GM21529 (cell line): ENCODE measurements around the gene MRPS31.
A peak's percentile ranks its signal among the peaks of the same experiment; 100 is the strongest.
"Not testable (repeated sequence)": the region's sequence is repeated elsewhere in the genome, so short reads cannot be mapped to it uniquely, and the experiment has no call there.

ENCODE experiments used
- ATAC-seq: cut with Tn5 transposase; IDR thresholded peaks from one replicate; pipeline ENCODE4 v1.9.1; 2021; ENCODE audit not compliant: unreplicated experiment

MRPS31 gene

DNA sequence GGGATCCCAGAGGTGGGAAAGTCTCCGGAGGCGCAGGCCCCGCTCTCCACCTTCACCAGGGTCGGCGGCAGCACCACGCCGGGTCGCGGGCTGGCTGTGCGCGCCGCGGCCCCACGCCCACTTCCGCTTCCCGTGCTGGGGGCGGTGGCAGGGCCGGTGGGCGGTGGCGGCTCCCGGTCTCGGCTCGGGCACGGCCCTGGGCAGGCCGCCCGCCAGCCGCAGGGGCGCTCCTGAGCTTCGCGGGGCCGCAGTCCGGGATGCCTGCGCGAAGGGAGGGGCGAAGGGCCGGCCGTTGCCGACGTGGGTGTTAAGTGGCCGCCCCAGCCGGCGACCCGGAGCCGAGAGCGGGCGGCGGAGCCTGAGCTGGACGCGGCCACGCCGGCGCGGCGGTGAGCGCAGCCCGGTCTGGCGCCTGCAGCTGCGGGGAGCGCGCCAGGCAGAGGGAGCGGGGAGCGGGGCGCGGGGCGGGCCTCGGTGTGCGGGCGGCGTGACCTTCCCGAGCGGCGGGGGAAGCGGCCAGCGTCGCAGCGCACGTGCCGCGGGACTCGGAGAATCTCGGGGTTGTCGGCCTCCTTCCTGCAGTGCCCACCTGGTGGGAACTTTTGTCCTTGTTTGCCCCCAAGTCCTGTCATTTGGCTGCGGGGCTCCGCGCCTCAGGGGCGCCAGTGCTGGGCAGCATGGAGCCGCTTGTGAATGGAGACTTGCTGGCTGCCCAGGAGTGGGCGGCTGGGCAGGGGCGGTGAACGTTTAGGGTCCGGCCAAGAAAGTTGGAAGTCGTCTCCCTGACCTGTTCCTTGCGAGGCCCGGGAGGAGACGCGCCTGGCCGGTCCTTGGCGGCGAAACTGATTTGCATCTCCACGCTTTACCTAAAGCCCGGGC, 18.5 kb upstream of the MRPS31 start, which contains the start of gene SLC25A15:
SLC25A15 (plus strand) TSS at position 337 of the 879 bp plus-strand sequence. CDS start 3,616 bp downstream, outside the sequence.
- ATAC-seq: peak; percentile 82

DNA sequence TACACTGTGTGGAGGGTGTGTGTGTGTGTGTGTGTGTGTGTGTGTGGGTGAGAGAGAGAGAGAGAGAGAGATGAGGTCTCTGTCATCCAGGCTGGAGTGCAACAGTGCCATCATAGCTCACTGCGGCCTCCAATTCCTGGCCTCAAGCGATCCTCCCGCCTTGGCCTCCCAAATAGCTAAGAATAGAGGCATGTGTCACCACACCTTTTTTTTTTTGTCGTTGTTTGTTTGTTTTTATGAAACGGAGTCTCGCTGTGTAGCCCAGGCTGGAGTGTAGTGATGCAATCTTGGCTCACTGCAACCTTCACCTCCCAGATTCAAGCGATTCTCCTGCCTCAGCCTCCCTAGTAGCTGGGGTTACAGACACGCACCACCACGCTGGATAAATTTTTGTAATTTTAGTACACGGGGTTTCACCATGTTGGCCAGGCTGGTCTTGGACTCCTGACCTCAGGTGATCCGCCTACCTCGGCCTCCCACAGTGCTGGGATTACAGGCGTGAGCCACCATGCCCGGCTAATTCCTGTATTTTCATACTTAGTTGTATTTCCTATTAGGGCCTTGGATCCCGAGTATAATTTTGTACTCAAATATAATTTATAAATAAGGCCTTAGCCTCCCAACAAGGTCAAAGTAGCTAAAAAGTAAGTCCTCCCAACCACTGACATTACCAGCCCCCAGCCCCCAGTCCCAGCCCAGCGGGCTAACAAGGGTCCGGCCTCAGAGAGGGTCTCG, 17.7 kb upstream of the MRPS31 start:
- ATAC-seq: not testable (repeated sequence)

DNA sequence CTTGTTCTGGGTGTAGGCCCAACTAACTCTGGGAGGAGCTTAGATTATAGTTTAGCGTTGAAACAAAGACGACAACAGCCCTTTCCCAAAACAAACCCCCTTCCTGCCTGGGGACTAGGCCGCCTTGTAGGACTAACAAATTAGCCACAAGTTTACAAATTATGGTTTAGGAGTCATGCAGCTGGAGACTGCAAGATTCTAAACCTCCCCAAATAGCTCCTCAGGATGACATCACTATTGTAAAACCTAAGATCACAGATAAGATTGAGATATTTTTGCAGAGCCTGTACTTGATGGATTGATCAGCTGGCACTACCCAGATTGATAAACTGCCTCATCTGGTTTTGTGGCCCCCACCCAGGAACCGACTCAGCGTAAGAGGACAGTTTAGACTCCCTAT, 16.1 kb upstream of the MRPS31 start:
- ATAC-seq: no peak

DNA sequence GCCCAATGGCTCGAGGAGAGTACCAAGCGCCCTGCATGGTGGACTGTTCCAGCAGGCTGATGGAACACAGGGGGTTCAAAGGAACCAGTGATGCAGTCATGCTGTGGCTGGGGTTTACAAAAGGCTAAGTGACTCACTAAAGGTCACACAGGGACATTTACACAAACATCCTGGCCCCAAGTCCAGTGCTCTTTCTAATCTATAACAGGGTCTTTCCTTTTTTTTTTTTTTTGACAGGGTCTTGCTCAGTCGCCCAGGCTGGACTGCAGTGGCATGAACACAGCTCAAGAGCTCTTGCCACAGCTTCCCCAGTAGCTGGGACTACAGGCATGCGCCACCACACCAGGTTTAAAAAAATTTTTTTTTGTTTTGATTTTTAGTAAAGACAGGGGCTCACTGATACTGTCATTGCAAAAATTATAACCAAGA, 15.6 kb upstream of the MRPS31 start:
- ATAC-seq: no peak

DNA sequence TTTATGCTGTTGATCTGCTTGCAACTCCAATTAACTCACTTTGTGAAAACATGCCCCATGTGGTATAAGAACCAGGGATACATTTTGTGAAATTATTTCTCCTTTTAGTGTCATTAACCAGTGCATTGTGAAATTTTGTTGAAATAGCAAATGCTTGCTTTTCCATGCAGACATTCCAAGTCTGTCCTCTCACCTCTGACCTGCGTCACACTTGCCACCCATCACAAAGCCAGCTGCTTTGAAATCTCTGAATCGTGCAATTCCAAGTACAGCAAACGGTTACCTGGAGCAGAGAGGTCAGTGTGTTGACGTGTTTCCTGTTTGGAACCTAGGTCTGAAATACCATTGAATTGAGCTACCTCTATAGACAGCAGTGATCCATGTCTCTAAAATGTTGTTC, 13.6 kb upstream of the MRPS31 start:
- no peak for ATAC-seq

DNA sequence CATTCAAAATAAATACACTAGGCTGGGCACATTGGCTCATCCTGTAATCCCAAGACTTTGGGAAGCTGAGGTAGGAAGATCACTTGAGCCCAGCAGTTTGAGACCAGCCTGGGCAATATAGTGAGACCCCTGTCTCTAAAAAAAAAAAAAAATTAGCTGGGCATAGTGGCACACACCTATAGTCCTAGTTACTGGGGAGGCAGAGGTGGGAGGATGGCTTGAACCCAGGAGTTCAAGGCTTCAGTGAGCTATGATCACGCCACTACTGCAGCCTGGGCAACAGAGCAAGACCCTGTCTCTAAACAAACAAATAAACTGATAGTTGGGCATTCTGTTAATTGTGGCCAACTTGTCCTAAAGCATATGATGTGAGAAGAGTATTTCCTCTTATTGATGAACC, 12.0 kb upstream of the MRPS31 start:
- not testable (repeated sequence) for ATAC-seq

DNA sequence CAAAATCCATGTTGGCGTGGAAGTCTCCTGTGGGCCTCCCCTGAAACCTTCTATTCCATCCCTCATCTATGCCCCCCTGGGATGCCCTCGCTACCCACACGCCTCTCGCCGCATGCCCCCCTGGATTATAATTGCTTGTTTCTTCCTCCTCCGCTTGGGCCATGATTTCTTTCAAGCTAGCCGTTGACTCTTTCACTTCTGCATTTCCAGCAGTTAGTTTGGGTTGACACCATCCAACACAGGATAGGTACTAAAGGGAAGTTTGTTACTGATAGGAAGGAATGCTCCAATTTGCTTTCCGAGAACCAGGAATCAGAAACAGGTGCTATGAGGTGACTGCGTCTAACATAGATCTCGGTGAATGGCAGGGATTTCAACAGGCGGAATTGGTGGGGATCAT, 10.7 kb upstream of the MRPS31 start:
- no peak for ATAC-seq

DNA sequence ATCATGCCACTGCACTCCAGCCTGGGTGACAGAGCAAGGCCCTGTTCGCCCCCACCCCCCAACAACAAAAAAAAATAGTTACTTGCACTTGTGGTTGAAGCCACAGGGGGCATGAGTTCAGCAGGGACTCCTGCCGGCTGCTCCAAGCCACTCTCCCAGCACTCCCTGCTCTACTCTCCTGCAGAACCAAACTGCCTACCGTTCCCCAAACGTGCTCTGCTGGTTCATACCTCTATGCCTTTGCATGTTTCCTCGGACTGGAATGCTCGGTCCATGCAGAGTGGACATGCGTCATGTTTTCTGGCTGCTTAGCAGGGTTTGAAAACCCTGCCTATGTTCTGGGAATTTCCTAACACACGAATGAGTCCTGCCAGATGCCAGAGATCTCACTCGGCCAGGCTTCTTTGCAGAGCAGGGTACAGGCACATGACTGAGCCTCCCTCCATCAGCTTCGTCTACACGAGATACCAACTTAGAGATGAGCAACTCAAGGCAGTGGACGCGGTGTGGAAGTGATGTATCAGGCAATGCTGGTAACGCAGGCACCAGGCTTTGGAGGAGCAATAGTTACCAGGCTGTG, 9.9 kb upstream of the MRPS31 start:
- no peak for ATAC-seq

DNA sequence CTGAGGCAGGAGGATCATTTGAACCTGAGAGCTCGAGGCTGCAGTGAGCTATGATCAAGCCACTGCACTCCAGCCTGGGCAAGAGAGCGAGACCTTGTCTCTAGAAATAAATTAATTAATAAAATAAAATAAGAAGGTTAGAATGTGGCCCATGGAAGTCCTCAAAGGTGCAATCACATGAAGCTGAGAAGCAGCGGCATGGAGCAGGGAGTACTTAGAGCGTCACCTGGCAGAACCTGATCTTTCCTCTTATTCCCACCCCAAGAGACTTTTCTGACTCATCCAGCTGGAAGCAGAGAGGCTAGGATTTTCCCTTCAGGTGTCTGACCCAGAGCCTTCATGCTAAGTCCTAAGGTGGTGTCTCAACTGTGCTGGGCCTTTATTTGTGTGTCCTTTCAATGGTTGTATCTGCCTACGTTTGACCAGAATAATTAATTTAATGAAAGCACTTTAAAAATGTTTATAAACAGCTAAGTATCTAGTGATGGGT, 8.9 kb upstream of the MRPS31 start:
- no peak for ATAC-seq

DNA sequence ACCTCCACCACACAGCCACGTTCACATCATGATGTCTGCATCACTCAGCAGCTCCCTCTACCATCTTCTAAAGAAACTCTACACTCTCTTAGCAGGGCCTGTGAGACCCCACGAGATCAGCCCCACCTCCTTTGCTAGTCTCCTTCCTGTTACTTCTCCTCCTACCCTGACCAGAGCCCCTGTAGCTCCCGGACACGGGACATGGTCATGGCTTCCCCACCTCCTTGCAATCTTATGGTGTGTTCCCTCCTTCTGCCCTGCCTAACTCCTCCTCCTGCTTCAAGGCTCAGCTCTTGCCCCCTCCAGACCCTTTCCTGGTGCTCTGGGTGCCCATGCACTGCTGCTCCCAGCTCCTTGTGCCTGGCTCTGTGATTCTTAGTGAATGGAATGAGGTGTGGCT, 8.1 kb upstream of the MRPS31 start:
- no peak for ATAC-seq

DNA sequence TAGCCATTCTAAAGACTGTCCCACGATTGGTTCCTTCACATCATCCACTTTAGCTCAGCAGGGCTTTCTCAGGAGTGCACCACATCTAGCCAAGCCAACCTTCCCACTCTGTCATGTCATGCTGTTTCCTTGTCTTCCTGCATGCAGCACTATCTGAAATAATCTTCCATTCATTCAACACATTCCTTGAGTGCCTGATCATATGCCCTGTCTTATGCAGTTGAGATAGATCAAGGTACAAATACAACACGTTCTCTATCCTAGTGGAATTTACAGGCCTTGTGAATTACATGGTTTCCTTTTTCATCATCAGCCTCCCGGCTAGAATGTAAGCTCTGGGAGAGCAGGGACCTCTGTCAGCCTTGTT, 6.8 kb upstream of the MRPS31 start:
- no peak for ATAC-seq

DNA sequence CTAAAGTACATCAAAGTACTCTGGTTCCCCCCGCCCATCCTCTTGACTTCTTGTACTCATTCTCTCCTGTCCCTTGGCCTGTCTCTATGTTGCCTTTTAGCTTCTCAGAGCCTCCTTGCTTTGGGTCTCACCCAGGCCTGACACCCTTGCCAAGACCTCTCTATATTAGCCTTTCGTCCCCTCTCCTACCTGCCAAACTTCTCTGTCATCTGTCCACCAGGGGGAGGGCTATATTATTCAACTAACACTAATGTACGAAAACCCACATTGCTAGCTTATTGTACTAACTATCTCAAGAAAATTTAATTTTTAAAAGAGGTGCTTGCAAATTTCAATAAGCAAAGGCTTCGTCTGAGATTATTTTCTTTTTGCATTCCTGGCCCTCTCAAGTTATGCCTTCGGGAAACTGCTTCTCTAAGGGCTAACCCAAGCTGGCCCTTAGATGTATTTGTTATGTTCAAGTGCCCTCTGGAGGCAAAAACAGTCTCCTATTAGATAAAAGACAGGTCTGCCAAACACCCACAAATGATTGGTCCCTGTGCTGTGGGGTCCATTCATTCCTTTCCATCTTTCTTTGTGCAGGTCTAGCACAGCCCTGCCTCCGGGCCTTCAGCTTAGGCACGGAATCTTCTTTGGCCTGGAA, 6.3 kb upstream of the MRPS31 start:
- ATAC-seq: peak; percentile 83

DNA sequence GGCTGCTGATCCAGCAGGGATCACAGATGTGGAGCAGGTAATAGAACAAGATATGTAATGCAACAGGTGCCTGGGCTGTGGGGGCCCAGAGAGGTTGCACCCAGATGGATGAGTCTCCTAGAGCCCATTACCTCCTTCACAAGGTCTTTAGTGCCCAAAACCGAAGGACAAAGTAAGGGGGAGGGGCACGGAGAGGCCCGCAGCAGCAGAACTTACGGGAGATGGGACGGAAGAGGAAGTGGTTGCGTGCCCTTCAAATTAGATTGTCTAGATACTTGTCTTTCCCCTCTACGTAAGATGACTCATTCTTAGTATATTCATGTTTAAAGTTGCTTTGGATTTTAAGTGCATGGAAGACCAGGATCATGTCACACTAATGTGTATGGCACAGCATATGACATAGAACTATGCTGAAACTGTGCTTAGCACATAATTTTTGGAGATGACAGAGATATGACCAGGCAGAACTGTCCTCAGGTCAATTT, 5.7 kb upstream of the MRPS31 start:
- ATAC-seq: peak; percentile 60

DNA sequence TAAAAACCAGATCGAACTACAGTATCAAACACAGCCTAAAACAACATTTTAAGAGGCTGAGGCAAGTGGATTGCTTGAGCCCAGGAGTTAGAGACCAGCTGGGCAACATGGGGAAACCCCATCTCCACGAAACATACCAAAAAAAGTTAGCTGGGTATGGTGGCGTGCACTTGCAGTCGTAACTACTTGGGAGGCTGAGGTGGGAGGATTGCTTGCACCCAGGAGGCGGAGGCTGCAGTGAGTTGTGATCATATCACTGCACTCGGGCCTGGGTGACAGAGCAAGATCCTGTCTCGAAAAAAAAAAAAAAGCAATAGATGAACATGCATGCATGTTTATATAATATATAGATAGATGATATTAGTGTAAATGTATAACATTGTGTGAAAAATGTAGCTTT, 5.2 kb upstream of the MRPS31 start:
- no peak for ATAC-seq

DNA sequence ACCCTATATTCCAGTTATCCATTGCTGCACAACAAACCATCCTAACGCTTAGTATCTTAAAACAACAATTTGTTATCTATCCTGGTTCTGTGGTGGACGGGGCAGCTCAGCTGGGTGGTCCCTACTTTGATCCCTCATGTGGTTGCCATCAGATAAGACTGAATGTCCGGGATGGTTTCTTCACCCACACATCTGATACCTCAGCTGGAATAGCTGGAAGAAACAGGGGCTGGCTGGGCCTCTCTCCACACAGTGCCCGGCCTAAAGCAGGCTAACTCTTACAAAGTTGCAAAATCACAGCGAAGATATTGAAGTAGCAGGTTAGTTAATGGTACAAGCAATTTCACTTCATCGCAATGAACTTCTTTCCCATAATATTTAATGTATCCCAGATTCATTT, 3.7 kb upstream of the MRPS31 start:
- no peak for ATAC-seq

DNA sequence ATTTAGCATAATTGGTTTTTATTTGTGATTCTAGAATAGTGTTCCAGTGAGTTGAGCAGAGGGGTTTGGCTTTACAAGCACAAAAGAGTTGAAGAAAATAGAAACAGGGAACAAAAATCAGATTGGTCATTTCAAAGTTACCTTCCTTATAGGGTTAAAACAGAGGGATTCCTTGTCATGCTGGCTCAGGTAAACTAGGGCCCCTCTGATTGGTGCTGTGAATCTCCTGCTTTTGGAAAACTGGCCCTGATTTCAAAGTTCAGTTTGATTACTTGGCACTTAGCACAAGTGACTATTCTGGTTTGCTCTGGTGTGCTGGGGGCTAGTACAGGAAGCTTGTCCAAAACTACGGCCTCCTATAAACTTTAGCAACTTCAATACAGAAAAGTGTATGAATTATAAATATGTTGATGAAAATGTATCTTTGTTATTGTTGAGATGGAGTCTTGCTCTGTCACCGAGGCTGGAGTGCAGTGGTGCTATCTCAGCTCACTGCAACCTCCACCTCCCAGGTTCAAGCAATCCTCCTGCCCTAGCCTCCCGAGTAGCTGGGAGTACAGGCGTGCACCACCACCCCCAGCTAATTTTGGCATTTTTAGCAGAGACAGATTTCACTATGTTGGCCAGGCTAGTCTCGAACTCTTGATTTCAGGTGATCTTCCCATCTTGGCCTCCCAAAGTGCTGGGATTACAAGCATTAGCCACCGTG, 1.9 kb upstream of the MRPS31 start:
- no peak for ATAC-seq

DNA sequence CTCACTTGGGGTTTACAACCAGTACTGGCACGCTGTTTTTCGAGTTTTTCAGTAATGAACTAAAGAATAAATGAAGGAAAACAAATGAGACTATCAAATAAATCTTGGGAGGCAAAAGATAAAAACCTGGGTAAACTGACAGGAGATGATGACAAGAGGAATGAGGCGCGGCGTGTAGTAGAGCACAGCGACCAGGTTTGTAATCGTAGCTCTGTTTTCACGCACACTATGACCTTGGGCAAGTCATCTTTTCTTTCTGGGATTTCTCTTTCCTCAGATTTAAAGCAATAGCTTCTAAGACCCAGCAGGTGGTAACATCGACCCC, 419 bp downstream of the MRPS31 start:
- no peak for ATAC-seq

DNA sequence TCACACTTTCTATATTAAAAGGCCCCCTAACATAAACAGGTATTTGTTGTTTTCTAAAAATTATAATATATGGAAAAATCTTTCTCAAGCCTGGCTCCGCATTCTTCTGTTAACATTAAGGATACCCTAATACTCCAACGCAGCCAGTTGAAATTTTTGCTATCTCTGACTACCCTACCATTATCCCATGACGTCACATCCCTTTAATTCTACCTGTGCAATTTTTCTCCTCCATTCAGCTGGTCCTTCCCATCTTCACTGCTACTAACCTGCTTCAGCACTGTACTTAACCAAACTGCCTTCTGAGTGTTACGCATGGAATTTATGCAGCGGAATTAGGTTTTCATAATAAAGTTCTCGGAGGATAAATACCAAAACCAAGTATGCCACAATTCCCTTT, 1.0 kb downstream of the MRPS31 start:
- no peak for ATAC-seq

DNA sequence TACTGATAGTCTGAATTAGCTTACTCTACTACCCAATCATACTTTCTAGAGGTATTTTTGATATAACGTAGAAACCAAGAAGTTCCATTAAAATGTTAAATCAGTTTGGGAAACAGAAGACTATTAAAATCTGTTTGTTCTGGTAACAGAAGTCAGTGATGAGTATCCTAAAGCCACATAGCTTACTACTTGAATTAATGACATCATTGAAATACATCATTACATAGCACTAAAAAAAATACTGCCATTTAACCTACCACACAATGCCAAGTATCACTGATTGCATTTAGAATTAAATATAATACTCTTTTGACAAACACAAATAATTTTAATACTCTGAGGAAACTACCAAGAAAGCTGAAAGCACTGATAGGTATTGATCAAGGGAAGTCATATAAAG, 5.4 kb downstream of the MRPS31 start:
- no peak for ATAC-seq

DNA sequence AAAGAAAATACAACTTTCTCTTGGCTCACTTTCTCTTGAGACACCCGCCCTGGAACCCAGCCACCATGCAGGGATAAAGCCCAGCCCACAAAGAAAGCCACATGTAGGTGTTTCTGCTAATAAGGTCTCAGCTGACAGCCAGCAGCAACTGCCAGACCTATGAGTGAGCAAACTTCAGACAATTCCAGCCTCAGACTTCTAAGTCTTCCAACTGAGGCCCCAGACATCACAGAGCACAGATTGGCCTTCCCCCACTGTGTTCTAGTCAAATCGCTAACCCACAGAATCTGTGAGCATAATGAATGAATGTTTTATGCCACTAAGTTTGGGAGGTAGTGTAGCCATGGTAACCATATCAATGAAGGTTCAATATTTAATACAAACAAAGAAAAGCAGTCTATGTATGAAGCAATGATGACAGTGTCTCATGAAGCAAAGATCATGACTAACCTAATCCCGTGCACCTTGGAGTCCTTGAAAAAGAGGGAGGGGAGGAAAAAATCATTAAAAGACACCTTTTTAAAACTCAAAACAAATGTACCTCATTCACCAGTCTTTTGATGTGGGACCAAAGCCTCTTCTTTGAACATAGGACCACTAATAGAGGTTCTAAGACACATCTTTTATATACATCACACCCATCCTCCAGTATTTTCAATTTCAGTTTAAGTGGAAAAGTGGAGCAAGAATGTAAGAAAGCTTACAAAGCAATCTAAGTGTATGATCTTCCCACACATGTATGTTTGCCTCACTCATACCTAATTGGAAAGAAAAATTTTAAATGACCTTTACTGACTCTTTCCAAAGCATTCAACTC, 6.2 kb downstream of the MRPS31 start:
- peak; percentile 43 for ATAC-seq
